ENCODE data around the gene GBP2.
"Not testable (repeated sequence)": the region's sequence is repeated elsewhere in the genome, so short reads cannot be mapped to it uniquely, and the experiment has no call there.

GBP2 gene

DNA sequence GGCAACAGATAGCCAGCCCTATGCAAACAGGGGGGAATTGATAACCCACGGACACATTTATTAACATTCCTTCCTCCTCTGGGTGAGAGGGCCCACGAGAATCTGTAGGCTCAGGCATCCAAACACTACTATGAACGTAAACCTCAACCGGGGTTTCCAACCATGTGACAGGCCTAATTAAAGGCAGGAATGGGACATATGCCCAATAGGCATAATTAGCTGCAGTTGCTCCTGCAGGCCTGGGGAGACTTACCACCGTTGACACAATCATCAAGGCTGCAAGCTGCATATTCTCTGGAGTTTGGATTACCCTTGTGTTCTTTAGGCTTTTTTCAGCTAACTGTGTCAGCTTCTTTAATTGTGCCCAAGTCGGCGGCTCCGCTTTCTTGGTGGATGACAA is 38.7 kb downstream of the GBP2 start:
- no peaks in the 10 kb centered on the region for H3K4me1 ChIP-seq (ENCODE audit: control insufficient read depth in 1 of 2, insufficient read depth in 1 of 2, low read depth in 1 of 2, low read length in 1 of 2)

DNA sequence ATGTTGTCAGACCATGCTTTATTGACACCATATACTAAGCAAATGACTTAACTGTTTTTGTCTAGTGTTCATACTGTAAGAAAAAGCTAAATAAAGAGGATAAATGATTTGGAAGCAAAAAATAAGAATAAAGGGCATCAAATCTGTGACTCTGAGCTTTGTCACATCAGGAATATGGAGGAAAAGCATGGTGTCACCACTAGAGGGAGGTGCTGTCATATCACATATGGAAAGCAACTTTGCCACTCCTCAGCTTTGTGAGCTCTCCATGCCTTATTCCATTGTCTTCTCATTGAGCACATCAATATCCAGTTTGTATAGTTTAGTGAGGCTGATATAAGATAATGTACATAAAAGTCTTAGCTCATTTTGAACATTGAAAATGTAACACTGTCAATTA is 40.1 kb downstream of the GBP2 start:
- Histone ChIP-seq H3K9me3 (no peaks in the 10 kb centered on the region), H3K4me3 (ENCODE audit: low read depth in 1 of 2, low read length in 1 of 2) (no peak overlapping the region), H3K27me3 (no peaks in the 10 kb centered on the region), H3K27ac (no peak overlapping the region), H3K36me3 (no peaks in the 10 kb centered on the region), H3K4me1 (ENCODE audit: control insufficient read depth in 1 of 2, insufficient read depth in 1 of 2, low read depth in 1 of 2, low read length in 1 of 2) (no peaks in the 10 kb centered on the region)
- TF ChIP-seq, protein P1, sequence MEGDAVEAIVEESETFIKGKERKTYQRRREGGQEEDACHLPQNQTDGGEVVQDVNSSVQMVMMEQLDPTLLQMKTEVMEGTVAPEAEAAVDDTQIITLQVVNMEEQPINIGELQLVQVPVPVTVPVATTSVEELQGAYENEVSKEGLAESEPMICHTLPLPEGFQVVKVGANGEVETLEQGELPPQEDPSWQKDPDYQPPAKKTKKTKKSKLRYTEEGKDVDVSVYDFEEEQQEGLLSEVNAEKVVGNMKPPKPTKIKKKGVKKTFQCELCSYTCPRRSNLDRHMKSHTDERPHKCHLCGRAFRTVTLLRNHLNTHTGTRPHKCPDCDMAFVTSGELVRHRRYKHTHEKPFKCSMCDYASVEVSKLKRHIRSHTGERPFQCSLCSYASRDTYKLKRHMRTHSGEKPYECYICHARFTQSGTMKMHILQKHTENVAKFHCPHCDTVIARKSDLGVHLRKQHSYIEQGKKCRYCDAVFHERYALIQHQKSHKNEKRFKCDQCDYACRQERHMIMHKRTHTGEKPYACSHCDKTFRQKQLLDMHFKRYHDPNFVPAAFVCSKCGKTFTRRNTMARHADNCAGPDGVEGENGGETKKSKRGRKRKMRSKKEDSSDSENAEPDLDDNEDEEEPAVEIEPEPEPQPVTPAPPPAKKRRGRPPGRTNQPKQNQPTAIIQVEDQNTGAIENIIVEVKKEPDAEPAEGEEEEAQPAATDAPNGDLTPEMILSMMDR (IDR thresholded peaks at IDR 0.05), result peak; percentile 58

More for the DNA sequence above, 38.7 kb downstream of the GBP2 start:
- no peaks in the 10 kb centered on the region for H3K27me3 ChIP-seq
- H3K27ac ChIP-seq, result no peak overlapping the region
- no peak overlapping the region for H3K4me3 ChIP-seq (ENCODE audit: low read depth in 1 of 2, low read length in 1 of 2)
- H3K9me3 ChIP-seq, result no peaks in the 10 kb centered on the region
- TF ChIP-seq, protein P1 (IDR thresholded peaks at IDR 0.05), result no peak
- H3K36me3 ChIP-seq, result no peaks in the 10 kb centered on the region

DNA sequence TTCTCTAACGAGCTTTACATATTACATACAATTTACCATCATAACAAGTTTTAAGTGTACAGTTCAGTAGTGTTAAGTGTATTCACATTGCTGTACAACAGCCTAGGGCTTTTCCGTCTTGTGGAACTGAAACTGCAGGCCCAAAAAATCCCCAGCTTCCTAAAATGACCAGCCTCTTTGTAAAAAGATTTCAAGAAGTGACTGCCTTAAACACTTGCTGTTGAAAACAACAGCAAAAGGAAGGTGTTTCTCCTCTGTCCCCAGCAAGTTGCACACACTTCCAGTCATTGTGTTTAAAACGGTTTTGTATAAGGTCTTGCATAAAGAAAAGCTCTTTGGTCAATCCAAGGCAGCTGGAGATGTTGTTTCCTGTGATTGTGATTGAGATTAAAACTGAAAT is 44.9 kb downstream of the GBP2 start:
- Histone ChIP-seq H3K9me3 (no peaks in the 10 kb centered on the region), H3K4me1 (ENCODE audit: control insufficient read depth in 1 of 2, insufficient read depth in 1 of 2, low read depth in 1 of 2, low read length in 1 of 2) (no peaks in the 10 kb centered on the region), H3K27ac (no peak overlapping the region), H3K27me3 (no peaks in the 10 kb centered on the region), H3K4me3 (ENCODE audit: low read depth in 1 of 2, low read length in 1 of 2) (no peak overlapping the region), H3K36me3 (no peaks in the 10 kb centered on the region)
- TF ChIP-seq, protein P1 (IDR thresholded peaks at IDR 0.05), result no peak

DNA sequence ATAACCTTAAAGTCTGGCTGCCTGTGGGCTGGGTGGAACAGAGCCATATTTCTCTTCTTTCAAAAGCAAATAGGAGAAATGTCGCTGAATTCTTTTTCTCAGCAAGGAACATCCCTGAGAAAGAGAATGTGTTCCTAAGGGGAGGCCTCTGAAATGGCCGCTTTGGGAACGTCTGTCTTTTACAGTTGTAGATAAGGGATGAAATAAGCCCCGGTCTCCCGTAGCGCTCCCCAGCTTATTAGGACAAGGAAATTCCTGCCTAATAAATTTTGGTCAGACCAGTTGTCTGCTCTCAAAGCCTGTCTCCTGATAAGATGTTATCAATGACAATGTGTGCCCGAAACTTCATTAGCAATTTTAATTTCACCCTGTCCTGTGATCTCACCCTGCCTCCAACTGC is 45.8 kb downstream of the GBP2 start:
- H3K4me1 ChIP-seq (ENCODE audit: control insufficient read depth in 1 of 2, insufficient read depth in 1 of 2, low read depth in 1 of 2, low read length in 1 of 2), result not testable (repeated sequence)

DNA sequence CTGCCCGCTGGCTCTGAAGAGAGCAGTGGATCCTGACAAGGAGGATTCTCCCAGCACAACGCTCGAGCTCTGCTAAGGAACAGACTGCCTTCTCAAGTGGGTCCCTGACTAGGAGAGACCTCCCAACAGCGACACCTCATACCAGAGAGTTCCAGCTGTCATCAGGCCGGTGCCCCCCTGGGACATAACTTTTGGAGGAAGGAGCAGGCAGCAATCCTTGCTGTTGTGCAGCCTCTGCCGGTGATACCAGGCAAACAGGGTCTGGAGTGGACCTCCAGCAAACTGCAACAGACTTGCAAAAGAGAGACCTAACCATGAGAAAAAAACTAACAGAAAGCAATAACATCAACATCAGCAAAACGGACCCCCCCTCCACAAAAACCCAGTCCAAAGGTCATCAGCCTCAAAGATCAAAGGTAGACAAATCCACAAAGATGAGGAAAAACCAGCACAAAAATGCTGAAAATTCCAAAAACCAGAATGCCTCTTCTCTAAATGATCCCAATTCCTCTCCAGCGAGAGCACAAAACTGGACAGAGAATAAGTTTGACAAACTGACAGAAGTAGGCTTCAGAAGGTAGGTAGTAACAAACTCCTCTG is 53.3 kb downstream of the GBP2 start:
- not testable (repeated sequence) for H3K4me1 ChIP-seq (ENCODE audit: control insufficient read depth in 1 of 2, insufficient read depth in 1 of 2, low read depth in 1 of 2, low read length in 1 of 2); H3K27me3 ChIP-seq; H3K36me3 ChIP-seq; H3K27ac ChIP-seq; H3K4me3 ChIP-seq (ENCODE audit: low read depth in 1 of 2, low read length in 1 of 2); H3K9me3 ChIP-seq

More for the DNA sequence above, 45.8 kb downstream of the GBP2 start:
- H3K4me3 ChIP-seq (ENCODE audit: low read depth in 1 of 2, low read length in 1 of 2); H3K9me3 ChIP-seq; H3K27me3 ChIP-seq; H3K36me3 ChIP-seq; H3K27ac ChIP-seq: not testable (repeated sequence)

DNA sequence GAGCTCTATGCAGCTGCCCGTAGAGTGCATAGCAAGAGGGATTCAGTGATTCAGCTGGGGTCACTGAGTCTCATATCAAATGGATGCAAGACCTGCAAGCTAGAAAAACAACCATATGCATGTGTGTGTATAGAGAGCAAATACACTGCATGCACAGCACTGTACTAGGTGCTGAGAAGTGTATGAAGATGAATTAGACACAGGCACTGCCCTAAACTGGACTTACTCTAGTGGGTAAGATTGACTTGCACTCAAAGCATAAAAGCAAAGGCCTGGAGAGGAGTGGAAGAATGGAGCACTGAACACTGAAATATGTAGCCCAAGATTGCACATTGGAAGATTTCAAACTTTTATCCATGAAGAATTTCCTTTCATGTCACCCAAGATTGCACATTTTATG is 55.4 kb downstream of the GBP2 start:
- Histone ChIP-seq H3K27ac (peak overlapping the region; percentile 11), H3K36me3 (no peaks in the 10 kb centered on the region), H3K9me3 (no peaks in the 10 kb centered on the region), H3K4me3 (ENCODE audit: low read depth in 1 of 2, low read length in 1 of 2) (peak overlapping the region in 1 of 2 experiments; percentile 51), H3K4me1 (ENCODE audit: control insufficient read depth in 1 of 2, insufficient read depth in 1 of 2, low read depth in 1 of 2, low read length in 1 of 2) (peaks cover 0 to 12% of the 10 kb centered on the region in 2 experiments), H3K27me3 (no peaks in the 10 kb centered on the region)
- TF ChIP-seq, protein P1 (IDR thresholded peaks at IDR 0.05), result no peak
